Astrocyte of the cerebellum (primary cell): ENCODE measurements around the gene CACNA2D3.

ENCODE experiments used
- DNase-seq: peaks from one replicate; pipeline ENCODE4 v3.0.0-alpha.2; 2011; ENCODE audit warnings: low read depth
- H3K4me3 ChIP-seq: 2 replicates; pipeline ENCODE4 v1.5.1; 2011; ENCODE audit warnings: mild to moderate bottlenecking, low read depth, low read length, moderate library complexity
- CTCF ChIP-seq: IDR thresholded peaks from 2 replicates; pipeline ENCODE4 v1.5.1; 2012; ENCODE audit warnings: low read length, low read depth, moderate library complexity, mild to moderate bottlenecking; ENCODE audit errors: missing control alignments
- in situ Hi-C: cut with HindIII; loops from 2 replicates; pipeline ENCODE4 v1.10.0; 2017; ENCODE audit warnings: low sequenced_read_pairs

The CACNA2D3 gene

GRCh38 chr3:54870423-54870822, 748.1 kb downstream of the CACNA2D3 start:
- peak; percentile 90 for DNase-seq
- peak; percentile 77 for TF ChIP-seq CTCF
- in situ Hi-C loops: loop anchor here (25.0 kb wide), 2 partner anchors 617 to 867 kb away; partner anchors contain the start of gene WNT5A
- H3K4me3 ChIP-seq: no peak overlapping the region

GRCh38 chr3:54871867-54872266, 749.5 kb downstream of the CACNA2D3 start:
- in situ Hi-C loops: loop anchor here (25.0 kb wide), 2 partner anchors 615 to 865 kb away; partner anchors contain the start of gene WNT5A
- DNase-seq: no peak
- TF ChIP-seq CTCF: no peak
- no peak overlapping the region for H3K4me3 ChIP-seq

GRCh38 chr3:54873059-54874010, 751.0 kb downstream of the CACNA2D3 start:
- TF ChIP-seq CTCF: no peak
- no peak for DNase-seq
- no peak overlapping the region for H3K4me3 ChIP-seq
- in situ Hi-C loops: loop anchor here (25.0 kb wide), 2 partner anchors 614 to 864 kb away; partner anchors contain the start of gene WNT5A

GRCh38 chr3:54874816-54875556, 752.6 kb downstream of the CACNA2D3 start:
- H3K4me3 ChIP-seq: no peak overlapping the region
- in situ Hi-C loops: loop anchor here (25.0 kb wide), 2 partner anchors 612 to 862 kb away; partner anchors contain the start of gene WNT5A
- no peak for DNase-seq
- TF ChIP-seq CTCF: no peak

GRCh38 chr3:54875596-54876268, 753.4 kb downstream of the CACNA2D3 start:
- TF ChIP-seq CTCF: no peak
- DNase-seq: no peak
- in situ Hi-C loops: no loop called here
- H3K4me3 ChIP-seq: no peak overlapping the region

GRCh38 chr3:54876694-54877093, 754.3 kb downstream of the CACNA2D3 start:
- no peak for DNase-seq
- in situ Hi-C loops: no loop called here
- no peak overlapping the region for H3K4me3 ChIP-seq
- no peak for TF ChIP-seq CTCF
